ENCODE results near the gene RAB44. TPM values are rescaled to one million over a fixed set of nuclear protein-coding genes. Genes with fewer than 3 reads are reported as not detected.
"Not testable (repeated sequence)": the region's sequence is repeated elsewhere in the genome, so short reads cannot be mapped to it uniquely, and the experiment has no call there.

The RAB44 gene
- total and polyA plus RNA-seq, 2 donors from 2014 or later: 1.5 TPM; not detected in 1

DNA sequence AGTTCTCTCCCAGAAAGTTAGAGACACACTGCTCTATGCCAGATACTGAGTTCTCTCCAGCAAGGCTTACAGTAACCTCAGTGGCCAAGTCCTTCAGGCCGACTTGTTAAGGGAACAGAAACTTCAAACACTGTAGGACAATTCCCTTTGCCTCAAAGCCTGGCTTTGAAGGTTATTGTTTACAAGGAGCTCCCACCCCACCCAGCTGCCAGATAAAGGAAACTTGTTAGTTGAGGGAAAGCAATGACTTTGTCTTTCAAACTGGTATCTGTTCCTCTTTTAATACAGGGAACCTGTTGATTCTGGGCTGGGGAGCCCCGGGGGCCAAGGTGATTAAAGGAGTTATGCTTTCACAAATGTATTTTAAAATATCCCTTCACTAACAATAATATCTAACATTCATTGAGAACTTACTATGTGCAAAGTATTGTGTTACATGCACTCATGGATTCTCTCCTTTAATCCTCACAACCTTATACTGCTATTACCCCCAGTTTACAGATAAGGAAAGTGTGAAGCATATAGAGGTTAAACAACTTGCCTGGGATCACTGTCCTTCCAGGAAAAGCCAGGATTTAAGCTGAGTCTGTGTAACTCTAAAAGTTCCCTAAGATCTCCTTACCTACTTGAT lies 46.7 kb upstream of the RAB44 start:
- H3K36me3 ChIP-seq (ENCODE audit: control insufficient read depth in 2 of 3, insufficient read depth in 3 of 3, low read length in 3 of 3): no peaks in the 10 kb centered on the region
- TF ChIP-seq, protein P1, sequence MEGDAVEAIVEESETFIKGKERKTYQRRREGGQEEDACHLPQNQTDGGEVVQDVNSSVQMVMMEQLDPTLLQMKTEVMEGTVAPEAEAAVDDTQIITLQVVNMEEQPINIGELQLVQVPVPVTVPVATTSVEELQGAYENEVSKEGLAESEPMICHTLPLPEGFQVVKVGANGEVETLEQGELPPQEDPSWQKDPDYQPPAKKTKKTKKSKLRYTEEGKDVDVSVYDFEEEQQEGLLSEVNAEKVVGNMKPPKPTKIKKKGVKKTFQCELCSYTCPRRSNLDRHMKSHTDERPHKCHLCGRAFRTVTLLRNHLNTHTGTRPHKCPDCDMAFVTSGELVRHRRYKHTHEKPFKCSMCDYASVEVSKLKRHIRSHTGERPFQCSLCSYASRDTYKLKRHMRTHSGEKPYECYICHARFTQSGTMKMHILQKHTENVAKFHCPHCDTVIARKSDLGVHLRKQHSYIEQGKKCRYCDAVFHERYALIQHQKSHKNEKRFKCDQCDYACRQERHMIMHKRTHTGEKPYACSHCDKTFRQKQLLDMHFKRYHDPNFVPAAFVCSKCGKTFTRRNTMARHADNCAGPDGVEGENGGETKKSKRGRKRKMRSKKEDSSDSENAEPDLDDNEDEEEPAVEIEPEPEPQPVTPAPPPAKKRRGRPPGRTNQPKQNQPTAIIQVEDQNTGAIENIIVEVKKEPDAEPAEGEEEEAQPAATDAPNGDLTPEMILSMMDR (IDR thresholded peaks at IDR 0.05; ENCODE audit: borderline replicate concordance, extremely low read depth, insufficient read depth): no peak
- no peak overlapping the region for H3K27ac ChIP-seq (ENCODE audit: low read depth in 2 of 2, low read length in 2 of 2)
- intact Hi-C loops (cut with DNase I): no loop called here
- H3K9me3 ChIP-seq (ENCODE audit: control insufficient read depth in 2 of 3, insufficient read depth in 1 of 3, low read length in 3 of 3): no peaks in the 10 kb centered on the region
- no peaks in the 10 kb centered on the region for H3K27me3 ChIP-seq (ENCODE audit: control insufficient read depth, insufficient read depth, low read length)
- peak in 1 of 5 donors; percentile 10 for DNase-seq
- no peak overlapping the region for H3K4me3 ChIP-seq (ENCODE audit: low read length in 3 of 3)
- FAIRE-seq: no peak
- H3K9ac ChIP-seq (ENCODE audit: low read length in 3 of 3): no peak overlapping the region
- no peaks in the 10 kb centered on the region for H3K4me1 ChIP-seq (ENCODE audit: control insufficient read depth in 2 of 3, insufficient read depth in 2 of 3, low read depth in 1 of 3, low read length in 3 of 3)

GRCh38 chr6:36651659-36652379 lies 45.8 kb upstream of the RAB44 start:
- intact Hi-C loops (cut with DNase I): no loop called here
- Histone ChIP-seq H3K4me3 (ENCODE audit: low read length in 3 of 3) (no peak overlapping the region), H3K36me3 (ENCODE audit: control insufficient read depth in 2 of 3, insufficient read depth in 3 of 3, low read length in 3 of 3) (no peaks in the 10 kb centered on the region), H3K9me3 (ENCODE audit: control insufficient read depth in 2 of 3, insufficient read depth in 1 of 3, low read length in 3 of 3) (no peaks in the 10 kb centered on the region), H3K4me1 (ENCODE audit: control insufficient read depth in 2 of 3, insufficient read depth in 2 of 3, low read depth in 1 of 3, low read length in 3 of 3) (no peaks in the 10 kb centered on the region), H3K27me3 (ENCODE audit: control insufficient read depth, insufficient read depth, low read length) (no peaks in the 10 kb centered on the region), H3K27ac (ENCODE audit: low read depth in 2 of 2, low read length in 2 of 2) (no peak overlapping the region), H3K9ac (ENCODE audit: low read length in 3 of 3) (no peak overlapping the region)
- FAIRE-seq (no peak), DNase-seq (peak in 1 of 5 donors; percentile 13)
- TF ChIP-seq, protein P1 (IDR thresholded peaks at IDR 0.05; ENCODE audit: borderline replicate concordance, extremely low read depth, insufficient read depth): no peak

DNA sequence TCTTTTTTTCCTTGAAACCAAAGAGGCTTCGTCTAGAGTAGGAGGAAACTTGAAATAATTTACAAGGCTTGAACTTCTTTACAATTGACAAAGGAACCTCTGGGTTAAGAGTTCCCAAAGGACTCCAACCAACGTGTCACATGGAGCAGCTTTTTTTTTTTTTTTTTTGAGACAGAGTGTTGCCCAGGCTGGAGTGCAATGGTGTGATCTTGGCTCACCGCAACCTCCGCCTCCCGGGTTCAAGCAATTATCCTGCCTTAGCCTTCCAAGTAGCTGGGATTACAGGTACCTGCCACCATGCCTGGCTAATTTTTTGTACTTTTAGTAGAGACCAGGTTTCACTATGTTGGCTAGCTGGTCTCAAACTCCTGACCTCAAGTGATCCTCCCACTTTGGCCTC lies 43.2 kb upstream of the RAB44 start:
- FAIRE-seq; H3K27me3 ChIP-seq (ENCODE audit: control insufficient read depth, insufficient read depth, low read length); H3K4me1 ChIP-seq (ENCODE audit: control insufficient read depth in 2 of 3, insufficient read depth in 2 of 3, low read depth in 1 of 3, low read length in 3 of 3): not testable (repeated sequence)

GRCh38 chr6:36655085-36655724 lies 42.4 kb upstream of the RAB44 start:
- Histone ChIP-seq H3K4me1 (ENCODE audit: control insufficient read depth in 2 of 3, insufficient read depth in 2 of 3, low read depth in 1 of 3, low read length in 3 of 3) (no peaks in the 10 kb centered on the region), H3K9ac (ENCODE audit: low read length in 3 of 3) (no peak overlapping the region), H3K36me3 (ENCODE audit: control insufficient read depth in 2 of 3, insufficient read depth in 3 of 3, low read length in 3 of 3) (no peaks in the 10 kb centered on the region), H3K4me3 (ENCODE audit: low read length in 3 of 3) (no peak overlapping the region), H3K27ac (ENCODE audit: low read depth in 2 of 2, low read length in 2 of 2) (no peak overlapping the region), H3K27me3 (ENCODE audit: control insufficient read depth, insufficient read depth, low read length) (no peaks in the 10 kb centered on the region), H3K9me3 (ENCODE audit: control insufficient read depth in 2 of 3, insufficient read depth in 1 of 3, low read length in 3 of 3) (no peaks in the 10 kb centered on the region)
- DNase-seq: no peak
- FAIRE-seq: no peak
- intact Hi-C loops (cut with DNase I): no loop called here
- TF ChIP-seq, protein P1 (IDR thresholded peaks at IDR 0.05; ENCODE audit: borderline replicate concordance, extremely low read depth, insufficient read depth): no peak

More for the DNA sequence above, 43.2 kb upstream of the RAB44 start:
- H3K9ac ChIP-seq (ENCODE audit: low read length in 3 of 3); H3K9me3 ChIP-seq (ENCODE audit: control insufficient read depth in 2 of 3, insufficient read depth in 1 of 3, low read length in 3 of 3); intact Hi-C loops (cut with DNase I); H3K27ac ChIP-seq (ENCODE audit: low read depth in 2 of 2, low read length in 2 of 2); H3K36me3 ChIP-seq (ENCODE audit: control insufficient read depth in 2 of 3, insufficient read depth in 3 of 3, low read length in 3 of 3); H3K4me3 ChIP-seq (ENCODE audit: low read length in 3 of 3); DNase-seq: not testable (repeated sequence)
